Keratinocyte (primary cell): ENCODE results near the gene SUSD4. TPM values are rescaled to one million over a fixed set of nuclear protein-coding genes. Genes with fewer than 3 reads are reported as not detected.

Experiments
- DNase-seq: peaks from one replicate; pipeline ENCODE4 v3.0.0-alpha.2; 2011; ENCODE audit warnings: low read depth, missing footprints, low spot score
- FAIRE-seq: peaks from 2 replicates; lab custom pipeline; 2011; peaks lifted over from hg19 to GRCh38; lab: Jason Lieb, UNC
- H2AFZ ChIP-seq: 2 replicates; pipeline ENCODE4 v1.6.0; 2012; ENCODE audit warnings: low read length, control low read depth, inconsistent platforms; ENCODE audit not compliant: control insufficient read depth
- H3K27ac ChIP-seq: 2 replicates; pipeline ENCODE4 v1.5.1; 2011; ENCODE audit warnings: low read length; ENCODE audit not compliant: control insufficient read depth, insufficient read depth
- H3K27me3 ChIP-seq: 3 replicates; pipeline ENCODE4 v1.6.0; 2011; ENCODE audit warnings: low read length; ENCODE audit not compliant: control insufficient read depth, insufficient read depth; ENCODE audit errors: extremely low read depth
- H3K36me3 ChIP-seq, 2 experiments: 2 replicates in 1 of 2; 3 replicates in 1 of 2; pipeline ENCODE4 v1.5.1; 2011; ENCODE audit warnings: low read length in 2 of 2, mild to moderate bottlenecking in 1 of 2; ENCODE audit not compliant: control insufficient read depth in 2 of 2, insufficient read depth in 2 of 2; ENCODE audit errors: extremely low read depth in 1 of 2
- H3K4me1 ChIP-seq: 3 replicates; pipeline ENCODE4 v1.5.1; 2011; ENCODE audit warnings: low read length; ENCODE audit not compliant: control insufficient read depth, insufficient read depth; ENCODE audit errors: extremely low read depth
- H3K4me2 ChIP-seq: 3 replicates; pipeline ENCODE4 v1.6.0; 2011; ENCODE audit warnings: low read depth, low read length; ENCODE audit not compliant: control insufficient read depth, insufficient read depth; ENCODE audit errors: extremely low read depth
- H3K4me3 ChIP-seq, 3 experiments: fragments of 200-600 bp in 1 of 3; sonication (generic) in 1 of 3; 2 replicates in 2 of 3; 3 replicates in 1 of 3; pipeline ENCODE4 v1.5.1; 2011 to 2016; ENCODE audit warnings: low read length in 3 of 3, mild to moderate bottlenecking in 3 of 3, control low read depth in 2 of 3, inconsistent platforms in 1 of 3, low read depth in 1 of 3, mixed read lengths in 1 of 3, mixed run types in 1 of 3, moderate library complexity in 1 of 3; ENCODE audit not compliant: control insufficient read depth in 2 of 3, insufficient read depth in 2 of 3; ENCODE audit errors: extremely low read depth in 1 of 3
- H3K79me2 ChIP-seq: 2 replicates; pipeline ENCODE4 v1.6.0; 2012; ENCODE audit warnings: low read length; ENCODE audit not compliant: control insufficient read depth, insufficient read depth
- H3K9ac ChIP-seq: 3 replicates; pipeline ENCODE4 v1.6.0; 2011; ENCODE audit warnings: low read length; ENCODE audit not compliant: control insufficient read depth, insufficient read depth; ENCODE audit errors: extremely low read depth
- H3K9me1 ChIP-seq: 3 replicates; pipeline ENCODE4 v1.6.0; 2011; ENCODE audit warnings: low read length; ENCODE audit not compliant: control insufficient read depth, insufficient read depth; ENCODE audit errors: extremely low read depth
- H3K9me3 ChIP-seq: 2 replicates; pipeline ENCODE4 v1.5.1; 2012; ENCODE audit warnings: low read depth, low read length; ENCODE audit not compliant: control insufficient read depth
- H4K20me1 ChIP-seq: 3 replicates; pipeline ENCODE4 v1.6.0; 2011; ENCODE audit warnings: low read length; ENCODE audit not compliant: control insufficient read depth, insufficient read depth; ENCODE audit errors: extremely low read depth
- CTCF ChIP-seq, 3 experiments: IDR thresholded peaks in 1 of 3; conservative IDR thresholded peaks in 1 of 3; optimal IDR thresholded peaks in 1 of 3; 2 replicates in 2 of 3; 3 replicates in 1 of 3; pipeline versions ENCODE3 to v1.5.1; 2011; ENCODE audit warnings: low read length in 3 of 3, mild to moderate bottlenecking in 3 of 3, moderate library complexity in 2 of 3, control low read depth in 1 of 3, inconsistent platforms in 1 of 3; ENCODE audit not compliant: insufficient read depth in 2 of 3; ENCODE audit errors: extremely low read depth in 1 of 3
- EZH2 ChIP-seq: IDR thresholded peaks from one replicate; pipeline ENCODE4 v1.6.1; 2012; ENCODE audit warnings: inconsistent platforms, mild to moderate bottlenecking, low read length, moderate library complexity
- dilution Hi-C: fragments of 300-500 bp; cut with MboI; formaldehyde crosslinking; loops from one replicate; pipeline ENCODE4 v1.7.0; 2020; ENCODE audit warnings: low sequenced_read_pairs; ENCODE audit not compliant: extremely low pct_ligation_motif_present
- polyA plus RNA-seq, 5 experiments: library from polyadenylated mRNA; depleted of rRNA in 3 of 5; stranded (reverse) in 3 of 5; stranded (forward) in 1 of 5; unstranded in 1 of 5; fragments of >200 nt; gene quantifications; 1 replicate in 1 of 5; 2 replicates in 3 of 5; 3 replicates in 1 of 5; pipeline versions ENCODE4 v1.2.1 to v1.2.3, GENCODE V29; 2011 to 2012; ENCODE audit warnings: missing spikeins in 2 of 5, low read depth in 1 of 5, low replicate concordance in 1 of 5

SUSD4 gene
- polyA plus RNA-seq, 1 donor (not counting 4 experiments of a cell fraction or from before 2014, with no cell fraction given): 1.6 TPM

- no peak overlapping the region for H2AFZ ChIP-seq
- H4K20me1 ChIP-seq: no peaks in the 10 kb centered on the region
- no peak overlapping the region for H3K4me2 ChIP-seq
- H3K4me3 ChIP-seq: no peak overlapping the region
- DNase-seq (no peak), FAIRE-seq (no peak)
- H3K27me3 ChIP-seq: no peaks in the 10 kb centered on the region
- H3K9ac ChIP-seq: no peak overlapping the region
- H3K27ac ChIP-seq: no peak overlapping the region
- dilution Hi-C loops: no loop called here
- H3K9me1 ChIP-seq: no peaks in the 10 kb centered on the region
- H3K36me3 ChIP-seq: no peaks in the 10 kb centered on the region
- no peaks in the 10 kb centered on the region for H3K4me1 ChIP-seq
- no peak for TF ChIP-seq CTCF (optimal IDR thresholded peaks at IDR 0.05 in 1 of 3, IDR thresholded peaks at IDR 0.05 in 1 of 3, conservative IDR thresholded peaks at IDR 0.05 in 1 of 3; ENCODE audit: extremely low read depth in 1 of 3, insufficient read depth in 2 of 3, low read length in 3 of 3)
- TF ChIP-seq EZH2: no peak
- no peaks in the 10 kb centered on the region for H3K79me2 ChIP-seq
- H3K9me3 ChIP-seq: no peaks in the 10 kb centered on the region
These were observed 92.7 kb downstream of the SUSD4 start for GRCh38 chr1:223271085-223271781.

GRCh38 chr1:223270155-223270554, 93.8 kb downstream of the SUSD4 start:
- dilution Hi-C loops: no loop called here
- TF ChIP-seq EZH2 (no peak), CTCF (optimal IDR thresholded peaks at IDR 0.05 in 1 of 3, IDR thresholded peaks at IDR 0.05 in 1 of 3, conservative IDR thresholded peaks at IDR 0.05 in 1 of 3; ENCODE audit: extremely low read depth in 1 of 3, insufficient read depth in 2 of 3, low read length in 3 of 3) (no peak)
- no peak for FAIRE-seq

More at GRCh38 chr1:223270155-223270554, 93.8 kb downstream of the SUSD4 start:
- H3K9me3 ChIP-seq: no peaks in the 10 kb centered on the region
- H2AFZ ChIP-seq: no peak overlapping the region
- H3K27me3 ChIP-seq: no peaks in the 10 kb centered on the region
- H3K79me2 ChIP-seq: no peaks in the 10 kb centered on the region
- no peaks in the 10 kb centered on the region for H4K20me1 ChIP-seq
- H3K36me3 ChIP-seq: no peaks in the 10 kb centered on the region
- no peaks in the 10 kb centered on the region for H3K4me1 ChIP-seq
- H3K9ac ChIP-seq: no peak overlapping the region
- DNase-seq: no peak
- no peaks in the 10 kb centered on the region for H3K9me1 ChIP-seq
- H3K27ac ChIP-seq: no peak overlapping the region
- H3K4me2 ChIP-seq: no peak overlapping the region
- H3K4me3 ChIP-seq: no peak overlapping the region
